DND-41 (cell line): ENCODE results near the gene ZNF580.

Experiments
- ATAC-seq: fragments of 200-7000 bp; cut with Tn5 transposase; 3 replicates; pipeline ENCODE4 v1.9.1; 2021; ENCODE audit warnings: low read depth; ENCODE audit not compliant: insufficient read depth
- DNase-seq: peaks from one replicate; pipeline ENCODE4 v3.0.0-alpha.2; 2020
- H2AFZ ChIP-seq: 2 replicates; pipeline ENCODE4 v1.6.0; 2012; ENCODE audit warnings: low read depth, low read length
- H3K27ac ChIP-seq: 2 replicates; pipeline ENCODE4 v1.5.1; 2012; ENCODE audit warnings: low read length, inconsistent platforms
- H3K27me3 ChIP-seq: fragments of 200-600 bp; sonication (generic); 2 replicates; pipeline ENCODE4 v1.6.0; 2012; ENCODE audit warnings: low read length, mild to moderate bottlenecking, inconsistent platforms; ENCODE audit not compliant: insufficient read depth, poor library complexity
- H3K36me3 ChIP-seq: 2 replicates; pipeline ENCODE4 v1.5.1; 2012; ENCODE audit warnings: low read length, inconsistent platforms; ENCODE audit not compliant: insufficient read depth
- H3K4me1 ChIP-seq: 2 replicates; pipeline ENCODE4 v1.5.1; 2012; ENCODE audit warnings: mild to moderate bottlenecking, low read length; ENCODE audit not compliant: insufficient read depth
- H3K4me2 ChIP-seq: 2 replicates; pipeline ENCODE4 v1.6.0; 2012; ENCODE audit warnings: mild to moderate bottlenecking, moderate library complexity, low read length, inconsistent platforms; ENCODE audit not compliant: insufficient read depth
- H3K4me3 ChIP-seq, 2 experiments: fragments of 200-600 bp in 1 of 2; shearing (Covaris generic) in 1 of 2; 2 replicates each; pipeline ENCODE4 v1.5.1; 2012 to 2016; ENCODE audit warnings: inconsistent platforms in 2 of 2, low read length in 2 of 2, mild to moderate bottlenecking in 2 of 2, low read depth in 1 of 2, moderate library complexity in 1 of 2
- H3K79me2 ChIP-seq: 2 replicates; pipeline ENCODE4 v1.6.0; 2012; ENCODE audit warnings: low read length, inconsistent platforms; ENCODE audit not compliant: insufficient read depth
- H3K9ac ChIP-seq: 2 replicates; pipeline ENCODE4 v1.6.0; 2012; ENCODE audit warnings: low read depth, mild to moderate bottlenecking, inconsistent platforms, low read length, moderate library complexity
- H3K9me3 ChIP-seq: 2 replicates; pipeline ENCODE4 v1.5.1; 2012; ENCODE audit warnings: low read length, moderate library complexity, mild to moderate bottlenecking, inconsistent platforms; ENCODE audit not compliant: insufficient read depth, severe bottlenecking
- H4K20me1 ChIP-seq: 2 replicates; pipeline ENCODE4 v1.6.0; 2012; ENCODE audit warnings: low read length; ENCODE audit not compliant: insufficient read depth
- EZH2 ChIP-seq: IDR thresholded peaks from 3 replicates; pipeline ENCODE4 v1.6.1; 2012; ENCODE audit warnings: borderline replicate concordance, low read depth, mild to moderate bottlenecking, moderate library complexity, low read length, inconsistent platforms; ENCODE audit not compliant: severe bottlenecking
- TF ChIP-seq, protein P1 (sequence below): IDR thresholded peaks from 2 replicates; pipeline ENCODE4 v1.5.1; 2012; ENCODE audit warnings: borderline replicate concordance, low read length, moderate library complexity, mild to moderate bottlenecking; ENCODE audit not compliant: poor library complexity, severe bottlenecking; ENCODE audit errors: extremely low read depth

ZNF580 gene

DNA sequence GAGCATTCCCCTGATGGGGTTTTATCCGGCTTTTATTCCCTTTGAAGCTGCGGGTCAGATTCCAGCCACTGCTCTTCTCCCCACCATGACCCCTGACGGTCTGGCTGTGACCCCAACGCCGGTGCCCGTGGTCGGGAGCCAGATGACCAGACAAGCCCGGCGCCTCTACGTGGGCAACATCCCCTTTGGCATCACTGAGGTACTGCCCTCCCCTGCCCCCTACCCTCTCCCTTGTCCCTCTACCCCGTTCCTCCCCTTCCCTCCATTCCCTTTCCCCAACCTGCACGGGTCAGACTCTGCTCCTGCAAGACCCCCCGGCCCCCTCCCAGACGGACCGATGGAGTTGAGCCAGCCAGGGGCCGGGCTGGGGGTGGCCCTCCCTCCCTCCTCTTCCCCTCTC, 20.2 kb downstream of the ZNF580 start:
- no peak for DNase-seq
- no peak for TF ChIP-seq EZH2
- TF ChIP-seq, protein P1, sequence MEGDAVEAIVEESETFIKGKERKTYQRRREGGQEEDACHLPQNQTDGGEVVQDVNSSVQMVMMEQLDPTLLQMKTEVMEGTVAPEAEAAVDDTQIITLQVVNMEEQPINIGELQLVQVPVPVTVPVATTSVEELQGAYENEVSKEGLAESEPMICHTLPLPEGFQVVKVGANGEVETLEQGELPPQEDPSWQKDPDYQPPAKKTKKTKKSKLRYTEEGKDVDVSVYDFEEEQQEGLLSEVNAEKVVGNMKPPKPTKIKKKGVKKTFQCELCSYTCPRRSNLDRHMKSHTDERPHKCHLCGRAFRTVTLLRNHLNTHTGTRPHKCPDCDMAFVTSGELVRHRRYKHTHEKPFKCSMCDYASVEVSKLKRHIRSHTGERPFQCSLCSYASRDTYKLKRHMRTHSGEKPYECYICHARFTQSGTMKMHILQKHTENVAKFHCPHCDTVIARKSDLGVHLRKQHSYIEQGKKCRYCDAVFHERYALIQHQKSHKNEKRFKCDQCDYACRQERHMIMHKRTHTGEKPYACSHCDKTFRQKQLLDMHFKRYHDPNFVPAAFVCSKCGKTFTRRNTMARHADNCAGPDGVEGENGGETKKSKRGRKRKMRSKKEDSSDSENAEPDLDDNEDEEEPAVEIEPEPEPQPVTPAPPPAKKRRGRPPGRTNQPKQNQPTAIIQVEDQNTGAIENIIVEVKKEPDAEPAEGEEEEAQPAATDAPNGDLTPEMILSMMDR, result no peak
- H3K4me1 ChIP-seq, result peaks cover 37% of the 10 kb centered on the region
- no peak overlapping the region for H3K9ac ChIP-seq
- no peak overlapping the region for H3K27ac ChIP-seq
- no peak for ATAC-seq
- peaks cover 98% of the 10 kb centered on the region for H3K79me2 ChIP-seq
- H3K4me3 ChIP-seq, result no peak overlapping the region
- H4K20me1 ChIP-seq, result peaks cover 98% of the 10 kb centered on the region
- no peak overlapping the region for H3K4me2 ChIP-seq
- H3K27me3 ChIP-seq, result no peaks in the 10 kb centered on the region
- H3K36me3 ChIP-seq, result peaks cover 98% of the 10 kb centered on the region
- no peaks in the 10 kb centered on the region for H3K9me3 ChIP-seq
- H2AFZ ChIP-seq, result no peak overlapping the region

DNA sequence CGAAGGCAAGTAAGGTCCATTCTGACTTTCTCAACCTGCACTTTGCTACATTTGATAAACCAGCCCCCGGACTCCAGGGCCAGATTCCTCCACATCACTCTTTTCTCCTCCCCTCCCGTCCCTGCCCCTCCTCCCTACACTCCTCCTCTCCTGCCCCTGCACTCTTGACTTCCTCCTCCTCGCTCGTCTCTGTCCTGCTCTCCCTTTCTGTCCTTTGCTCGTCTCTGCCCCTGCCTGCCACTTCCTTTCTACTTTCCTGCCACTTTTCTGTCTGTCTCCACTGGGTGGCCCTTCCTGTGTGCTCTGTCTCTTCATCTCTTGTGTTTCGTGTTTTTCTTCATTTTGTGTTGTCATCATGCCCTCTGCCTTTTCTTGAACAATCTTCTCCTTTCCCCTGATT, 21.0 kb downstream of the ZNF580 start:
- Histone ChIP-seq H3K4me1 (peaks cover 29% of the 10 kb centered on the region), H2AFZ (no peak overlapping the region), H3K36me3 (peaks cover 99% of the 10 kb centered on the region), H3K27me3 (no peaks in the 10 kb centered on the region), H3K9me3 (no peaks in the 10 kb centered on the region), H3K27ac (no peak overlapping the region), H3K79me2 (peaks cover 98% of the 10 kb centered on the region), H4K20me1 (peaks cover 98% of the 10 kb centered on the region), H3K9ac (no peak overlapping the region), H3K4me3 (no peak overlapping the region), H3K4me2 (no peak overlapping the region)
- ATAC-seq (no peak), DNase-seq (no peak)
- no peak for TF ChIP-seq EZH2
- TF ChIP-seq, protein P1, result no peak

DNA sequence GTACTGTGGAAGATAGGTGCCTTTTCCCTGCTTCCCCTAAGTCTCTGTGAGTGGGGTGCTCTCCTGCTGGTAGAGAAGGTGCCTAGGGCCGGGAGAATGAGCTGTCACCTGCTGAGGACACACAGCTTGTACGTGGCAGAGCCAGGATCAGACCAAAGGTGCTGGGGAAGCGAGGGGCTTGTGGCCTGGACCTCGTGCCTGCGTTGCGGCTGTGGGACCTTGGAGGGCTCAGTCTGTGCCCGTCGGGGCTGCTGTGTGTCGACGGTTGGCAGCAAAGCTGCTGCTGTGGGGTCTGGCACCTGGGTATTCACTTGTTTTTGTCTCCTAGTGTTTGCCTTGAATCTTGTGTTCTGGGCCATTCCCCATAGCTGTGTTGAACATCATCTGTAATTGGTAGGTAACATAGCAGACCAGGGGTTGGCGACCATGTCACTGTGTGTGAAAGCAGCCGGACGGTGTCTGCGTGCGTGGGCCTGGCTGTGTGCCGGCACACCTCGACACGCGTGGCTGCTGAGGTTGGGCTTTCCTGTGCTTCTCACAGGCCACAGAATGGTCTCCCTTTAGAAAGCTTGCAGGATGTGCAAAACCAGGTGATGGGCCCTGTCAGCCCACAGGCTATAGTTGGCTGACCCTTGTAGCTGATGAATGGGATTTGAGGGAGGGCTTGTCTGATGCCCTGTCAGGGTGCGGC, 23.2 kb downstream of the ZNF580 start:
- Histone ChIP-seq H3K79me2 (peaks cover 98% of the 10 kb centered on the region), H3K9ac (no peak overlapping the region), H2AFZ (no peak overlapping the region), H3K4me1 (peaks cover 8% of the 10 kb centered on the region; the same call in 1 of the 2 replicates), H3K27ac (no peak overlapping the region), H3K36me3 (peaks cover 99% of the 10 kb centered on the region), H3K9me3 (no peaks in the 10 kb centered on the region), H3K27me3 (no peaks in the 10 kb centered on the region), H4K20me1 (peaks cover 98% of the 10 kb centered on the region), H3K4me3 (no peak overlapping the region), H3K4me2 (no peak overlapping the region)
- no peak for TF ChIP-seq EZH2
- TF ChIP-seq, protein P1, result no peak
- DNase-seq (no peak), ATAC-seq (no peak)
